Small intestine (tissue), 7 donors: ENCODE results near the gene ZBTB40. TPM values are rescaled to one million over a fixed set of nuclear protein-coding genes. Genes with fewer than 3 reads are reported as not detected.
A peak's percentile ranks its signal among the peaks of the same experiment; 100 is the strongest.

Source experiments
- DNase-seq, 2 donors: peaks; one replicate each; pipeline versions ENCODE4 v3.0.0 to v3.0.0-alpha.2; 2013
- FAIRE-seq: peaks from 2 replicates; lab custom pipeline; 2012; peaks lifted over from hg19 to GRCh38; lab: Jason Lieb, UNC
- H3K27ac ChIP-seq, 3 donors: one replicate each; pipeline ENCODE4 v1.5.1; 2013; ENCODE audit warnings: low read length in 2 of 3, mild to moderate bottlenecking in 2 of 3, control low read depth in 1 of 3, inconsistent platforms in 1 of 3, low read depth in 1 of 3, moderate library complexity in 1 of 3
- H3K27me3 ChIP-seq, 3 donors: one replicate each; pipeline ENCODE4 v1.6.1; 2013; ENCODE audit warnings: low read length in 3 of 3, inconsistent platforms in 1 of 3; ENCODE audit not compliant: control insufficient read depth in 3 of 3, insufficient read depth in 3 of 3
- H3K36me3 ChIP-seq, 3 donors: one replicate each; pipeline ENCODE4 v1.6.1; 2013; ENCODE audit warnings: low read length in 3 of 3, inconsistent platforms in 1 of 3, low read depth in 1 of 3, mild to moderate bottlenecking in 1 of 3, moderate library complexity in 1 of 3; ENCODE audit not compliant: control insufficient read depth in 3 of 3, insufficient read depth in 2 of 3
- H3K4me1 ChIP-seq, 3 donors: one replicate each; pipeline ENCODE4 v1.6.1; 2013; ENCODE audit warnings: low read length in 2 of 3, inconsistent platforms in 1 of 3, low read depth in 1 of 3, mild to moderate bottlenecking in 1 of 3, moderate library complexity in 1 of 3; ENCODE audit not compliant: control insufficient read depth in 3 of 3, insufficient read depth in 2 of 3
- H3K4me3 ChIP-seq, 3 donors: one replicate each; pipeline ENCODE4 v1.5.1; 2013; ENCODE audit warnings: low read length in 3 of 3, control low read depth in 1 of 3, inconsistent platforms in 1 of 3, low read depth in 1 of 3, mild to moderate bottlenecking in 1 of 3, moderate library complexity in 1 of 3
- H3K9me3 ChIP-seq, 2 donors: one replicate each; pipeline ENCODE4 v1.6.1; 2013; ENCODE audit warnings: low read depth in 1 of 2, low read length in 1 of 2; ENCODE audit not compliant: control insufficient read depth in 2 of 2, insufficient read depth in 1 of 2
- WGBS, 3 donors: extraction: QIAGEN DNeasy Blood & Tissue Kit; methylation state at CpG; one replicate each; pipeline ENCODE4 v1.1.7; 2013; 5-methylcytosine and 5-hydroxymethylcytosine counted together
- polyA plus RNA-seq, 4 donors: library from polyadenylated mRNA; stranded (reverse) in 3 of 4; unstranded in 1 of 4; fragments of 200-250 nt in 3 of 4; fragments of 120-200 nt in 1 of 4; gene quantifications; one replicate each; pipeline versions ENCODE4 v1.2.1 to v1.2.3, GENCODE V29; 2013
- donor health status: healthy with polysubstance abuse.
- donor health status: control.
- donor health status: control.
- donor health status: Bipolar disorder and iron deficiency.
- donor health status: healthy.

Gene ZBTB40
- polyA plus RNA-seq, 4 donors, result 4.1 to 14.6 (median 6.7) TPM

GRCh38 chr1:22555371-22555656 lies 103.7 kb downstream of the ZBTB40 start:
- 17 to 39% (median 34%) methylated on average over 3 of the region's 3 CpGs for WGBS, 3 donors
- no peak for FAIRE-seq
- Histone ChIP-seq H3K27ac (peak overlapping the region in 2 of 3 donors; percentile 1 to 42), H3K9me3 (no peaks in the 10 kb centered on the region), H3K4me1 (peaks cover 3 to 12% (median 7%) of the 10 kb centered on the region in 3 donors), H3K27me3 (peaks cover 0 to 27% (median 4%) of the 10 kb centered on the region in 3 donors), H3K36me3 (no peaks in the 10 kb centered on the region), H3K4me3 (no peak overlapping the region)
- no peak for DNase-seq

- H3K27me3 ChIP-seq, result peaks cover 0 to 35% (median 6%) of the 10 kb centered on the region in 3 donors
- FAIRE-seq, result no peak
- H3K4me1 ChIP-seq, result peaks cover 3 to 12% (median 7%) of the 10 kb centered on the region in 3 donors
- peak overlapping the region in 2 of 3 donors; percentile 38 to 42 for H3K27ac ChIP-seq
- no peaks in the 10 kb centered on the region for H3K9me3 ChIP-seq
- no peak overlapping the region for H3K4me3 ChIP-seq
- DNase-seq, result peak in 1 of 2 donors; percentile 66
- H3K36me3 ChIP-seq, result no peaks in the 10 kb centered on the region
- WGBS, 3 donors, result 16 to 27% (median 17%) methylated on average over 13 of the region's 13 CpGs
These were observed 104.9 kb downstream of the ZBTB40 start for GRCh38 chr1:22556391-22557104.

DNA sequence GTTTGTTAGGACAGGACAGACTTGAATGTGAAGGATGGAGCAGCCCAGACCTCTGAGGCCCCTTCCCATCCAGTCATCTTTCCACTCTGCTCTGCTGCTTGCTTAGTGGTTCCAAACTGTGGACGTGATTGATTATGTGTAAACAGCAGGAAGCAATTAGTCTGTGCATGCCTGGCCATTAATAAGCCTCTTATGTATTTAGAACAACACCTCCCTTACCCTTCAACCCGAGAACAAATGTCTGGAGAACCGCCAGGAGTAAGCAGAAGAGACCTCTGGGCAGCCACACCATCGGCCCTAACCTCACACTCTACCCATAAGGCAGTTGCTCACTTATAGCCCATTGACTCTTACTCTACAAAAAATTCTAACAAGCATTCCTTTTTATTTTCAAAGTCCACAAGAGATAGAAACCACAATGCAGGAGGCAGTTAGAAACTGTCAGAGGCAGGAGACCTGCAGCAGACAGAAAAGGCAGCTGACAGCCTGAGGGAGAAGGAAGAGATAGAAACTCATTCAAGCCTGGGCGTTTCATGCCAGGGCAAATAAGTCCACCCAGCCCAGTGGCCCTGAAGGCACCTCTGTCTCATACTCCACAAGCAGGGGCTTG lies 105.8 kb downstream of the ZBTB40 start:
- WGBS, 3 donors, result 10 to 30% (median 20%) methylated on average over 5 of the region's 5 CpGs
- peak overlapping the region in 2 of 3 donors; percentile 29 to 38 for H3K27ac ChIP-seq

DNA sequence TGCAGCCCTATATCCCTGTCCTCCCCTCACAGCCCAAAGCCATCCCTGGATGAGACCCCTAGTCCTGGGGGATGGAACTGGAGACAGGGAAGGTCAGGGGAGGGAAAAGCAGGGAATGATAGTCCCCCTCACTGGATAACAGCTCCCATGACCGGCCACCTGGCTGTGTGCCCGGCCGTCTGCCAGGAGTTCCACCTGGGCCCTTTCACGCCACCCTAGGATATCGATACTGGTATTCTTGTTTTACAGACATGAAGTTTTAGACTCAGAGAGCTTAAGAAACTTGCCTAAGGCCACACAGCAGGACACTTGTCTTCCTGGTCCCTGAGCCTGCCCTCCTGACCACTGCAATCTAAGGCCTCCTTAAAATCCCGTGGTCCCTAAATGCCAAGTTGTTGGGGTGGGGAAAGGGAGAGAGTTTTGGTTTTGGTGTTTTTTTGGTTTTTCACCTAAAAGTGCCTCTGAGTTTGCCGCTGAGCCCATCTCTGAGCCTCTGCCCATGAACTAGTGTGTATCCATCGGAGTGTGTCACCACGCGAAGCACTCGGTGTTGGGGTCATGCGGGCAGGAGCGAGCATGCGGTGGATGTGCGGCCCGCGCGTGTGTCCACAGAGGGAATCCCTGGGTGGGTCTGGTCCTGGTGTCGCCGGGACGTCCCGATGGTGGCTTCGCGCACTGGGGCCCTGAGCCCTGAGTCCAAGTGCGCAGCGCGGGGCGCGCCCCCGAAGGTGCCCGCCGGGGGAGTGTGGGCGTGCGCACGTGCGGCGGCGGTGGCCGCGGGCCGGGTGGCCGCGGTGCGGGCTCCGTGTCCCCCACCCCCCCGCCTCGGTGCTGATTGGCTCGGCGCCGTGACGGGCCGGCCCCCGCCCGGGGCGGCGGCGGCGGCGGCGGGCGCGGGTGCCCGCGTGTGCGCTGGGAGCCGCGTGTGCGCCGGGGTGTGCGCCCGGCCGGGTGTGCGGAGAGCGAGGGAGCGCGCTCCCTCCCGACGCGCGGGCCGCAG lies 111.2 kb downstream of the ZBTB40 start, which contains the start of gene EPHA8:
Gene EPHA8 (plus strand): TSS at position 906 of the 1,000 bp plus-strand sequence. CDS start 147 bp downstream, outside the sequence.
- DNase-seq (peak in 1 of 2 donors; percentile 22), FAIRE-seq (no peak)
- no peaks in the 10 kb centered on the region for H3K4me1 ChIP-seq
- no peak within 1 kb of the TSS for H3K27ac ChIP-seq
- WGBS, 3 donors, result 6 to 7% (median 6%) methylated on average over 38 to 81 of the region's 81 CpGs
- peaks cover 8 to 66% (median 33%) of the 10 kb centered on the region in 3 donors for H3K27me3 ChIP-seq
- no peaks in the 10 kb centered on the region for H3K9me3 ChIP-seq
- H3K36me3 ChIP-seq, result no peaks in the 10 kb centered on the region
- peak within 1 kb of the TSS in 1 of 3 donors; percentile 37 for H3K4me3 ChIP-seq

More for the DNA sequence above, 105.8 kb downstream of the ZBTB40 start:
- no peak overlapping the region for H3K4me3 ChIP-seq
- no peaks in the 10 kb centered on the region for H3K9me3 ChIP-seq
- peaks cover 3 to 12% (median 7%) of the 10 kb centered on the region in 3 donors for H3K4me1 ChIP-seq
- peak in 1 of 2 donors; percentile 85 for DNase-seq
- H3K36me3 ChIP-seq, result no peaks in the 10 kb centered on the region
- no peak for FAIRE-seq
- H3K27me3 ChIP-seq, result peaks cover 0 to 44% (median 13%) of the 10 kb centered on the region in 3 donors

GRCh38 chr1:22563671-22564602 lies 112.3 kb downstream of the ZBTB40 start:
- FAIRE-seq, result no peak
- peak overlapping the region in 1 of 3 donors; percentile 37 for H3K4me3 ChIP-seq
- no peaks in the 10 kb centered on the region for H3K4me1 ChIP-seq
- H3K27me3 ChIP-seq, result peaks cover 8 to 68% (median 33%) of the 10 kb centered on the region in 3 donors
- H3K27ac ChIP-seq, result no peak overlapping the region
- H3K36me3 ChIP-seq, result no peaks in the 10 kb centered on the region
- H3K9me3 ChIP-seq, result no peaks in the 10 kb centered on the region
- DNase-seq, result peak in 1 of 2 donors; percentile 19
- WGBS, 3 donors, result 3 to 8% (median 3%) methylated on average over 28 to 57 of the region's 57 CpGs

GRCh38 chr1:22566161-22566560 lies 114.5 kb downstream of the ZBTB40 start:
- Histone ChIP-seq H3K4me3 (no peak overlapping the region), H3K36me3 (no peaks in the 10 kb centered on the region), H3K9me3 (no peaks in the 10 kb centered on the region), H3K27me3 (peaks cover 8 to 49% (median 33%) of the 10 kb centered on the region in 3 donors), H3K27ac (no peak overlapping the region), H3K4me1 (no peaks in the 10 kb centered on the region)
- 77 to 84% (median 82%) methylated on average over 14 of the region's 14 CpGs for WGBS, 3 donors
- FAIRE-seq, result no peak
- DNase-seq, result no peak

DNA sequence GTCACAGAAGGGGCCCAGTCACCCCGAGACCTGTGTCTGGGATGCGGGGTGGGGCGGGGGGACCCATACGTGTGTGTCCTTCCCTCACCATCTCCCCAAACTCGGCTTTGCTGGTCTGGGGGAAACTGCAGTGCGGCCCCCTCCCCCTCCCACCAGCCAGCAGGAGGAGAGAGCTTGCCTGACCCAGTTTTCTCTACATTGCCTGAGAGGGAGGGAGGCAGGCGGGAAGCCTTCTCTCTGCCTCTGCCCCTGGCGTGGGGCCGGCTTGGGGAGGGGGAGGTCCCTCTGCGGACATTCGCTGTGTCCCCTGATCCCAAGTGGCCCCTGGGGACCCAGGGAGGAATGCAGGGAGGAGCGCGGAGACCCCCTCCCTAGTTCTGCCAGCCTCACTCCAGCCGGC lies 115.5 kb downstream of the ZBTB40 start:
- H3K36me3 ChIP-seq, result no peaks in the 10 kb centered on the region
- H3K27ac ChIP-seq, result no peak overlapping the region
- H3K27me3 ChIP-seq, result peaks cover 8 to 40% (median 26%) of the 10 kb centered on the region in 3 donors
- no peak for FAIRE-seq
- no peak overlapping the region for H3K4me3 ChIP-seq
- H3K9me3 ChIP-seq, result no peaks in the 10 kb centered on the region
- DNase-seq, result no peak
- 53 to 62% (median 55%) methylated on average over 14 of the region's 14 CpGs for WGBS, 3 donors
- no peaks in the 10 kb centered on the region for H3K4me1 ChIP-seq
